IPS-18c (cell line): ENCODE results near the gene AUNIP.

ENCODE experiments used
- H3K4me3 ChIP-seq: 2 replicates; pipeline ENCODE4 v1.7.0; 2013; ENCODE audit warnings: low read depth, mild to moderate bottlenecking, low read length, moderate library complexity; ENCODE audit not compliant: insufficient read depth
- H3K9me3 ChIP-seq: one replicate; pipeline ENCODE4 v1.6.1; 2013; ENCODE audit warnings: mild to moderate bottlenecking, low read length, moderate library complexity; ENCODE audit not compliant: control insufficient read depth, insufficient read depth

Gene AUNIP

GRCh38 chr1:25808481-25809244, 50.6 kb downstream of the AUNIP start:
- no peaks in the 10 kb centered on the region for H3K9me3 ChIP-seq
- H3K4me3 ChIP-seq, result no peak overlapping the region

GRCh38 chr1:25807480-25808390, 51.5 kb downstream of the AUNIP start:
- H3K9me3 ChIP-seq, result no peaks in the 10 kb centered on the region

GRCh38 chr1:25806418-25806817, 52.8 kb downstream of the AUNIP start:
- H3K9me3 ChIP-seq, result no peaks in the 10 kb centered on the region

More at GRCh38 chr1:25807480-25808390, 51.5 kb downstream of the AUNIP start:
- H3K4me3 ChIP-seq, result no peak overlapping the region

GRCh38 chr1:25805863-25806225, 53.4 kb downstream of the AUNIP start:
- no peaks in the 10 kb centered on the region for H3K9me3 ChIP-seq
- no peak overlapping the region for H3K4me3 ChIP-seq

More at GRCh38 chr1:25806418-25806817, 52.8 kb downstream of the AUNIP start:
- H3K4me3 ChIP-seq, result no peak overlapping the region

GRCh38 chr1:25804964-25805862, 54.0 kb downstream of the AUNIP start:
- Histone ChIP-seq H3K9me3 (no peaks in the 10 kb centered on the region), H3K4me3 (no peak overlapping the region)

- Histone ChIP-seq H3K9me3 (no peaks in the 10 kb centered on the region), H3K4me3 (no peak overlapping the region)
Measured at GRCh38 chr1:25804244-25804963, 54.9 kb downstream of the AUNIP start.

GRCh38 chr1:25803368-25803767, 55.9 kb downstream of the AUNIP start:
- Histone ChIP-seq H3K4me3 (no peak overlapping the region), H3K9me3 (no peaks in the 10 kb centered on the region)

- Histone ChIP-seq H3K9me3 (no peaks in the 10 kb centered on the region), H3K4me3 (no peak overlapping the region)
Measured at GRCh38 chr1:25802915-25803314, 56.3 kb downstream of the AUNIP start.

- Histone ChIP-seq H3K4me3 (peak overlapping the region; percentile 69), H3K9me3 (no peaks in the 10 kb centered on the region)
Measured at GRCh38 chr1:25800703-25801377, 58.4 kb downstream of the AUNIP start.

GRCh38 chr1:25799935-25800702, 59.1 kb downstream of the AUNIP start, which contains the start of gene SELENON:
Gene SELENON, plus strand, starts transcription at chr1:25800193. Its CDS starts 38 bp downstream, at chr1:25800231.
- H3K4me3 ChIP-seq, result peak within 1 kb of the TSS; percentile 69
- H3K9me3 ChIP-seq, result no peaks in the 10 kb centered on the region

GRCh38 chr1:25799352-25799934, 59.8 kb downstream of the AUNIP start:
- H3K9me3 ChIP-seq, result no peaks in the 10 kb centered on the region
- H3K4me3 ChIP-seq, result peak overlapping the region; percentile 41; the same call in 1 of the 2 replicates

GRCh38 chr1:25798666-25799351, 60.4 kb downstream of the AUNIP start:
- no peaks in the 10 kb centered on the region for H3K9me3 ChIP-seq
- H3K4me3 ChIP-seq, result no peak overlapping the region

GRCh38 chr1:25797939-25798338, 61.3 kb downstream of the AUNIP start:
- Histone ChIP-seq H3K9me3 (no peaks in the 10 kb centered on the region), H3K4me3 (no peak overlapping the region)

GRCh38 chr1:25796811-25797458, 62.3 kb downstream of the AUNIP start:
- H3K4me3 ChIP-seq, result no peak overlapping the region
- H3K9me3 ChIP-seq, result no peaks in the 10 kb centered on the region
